ENCODE results near the gene IL17REL.

Gene IL17REL

DNA sequence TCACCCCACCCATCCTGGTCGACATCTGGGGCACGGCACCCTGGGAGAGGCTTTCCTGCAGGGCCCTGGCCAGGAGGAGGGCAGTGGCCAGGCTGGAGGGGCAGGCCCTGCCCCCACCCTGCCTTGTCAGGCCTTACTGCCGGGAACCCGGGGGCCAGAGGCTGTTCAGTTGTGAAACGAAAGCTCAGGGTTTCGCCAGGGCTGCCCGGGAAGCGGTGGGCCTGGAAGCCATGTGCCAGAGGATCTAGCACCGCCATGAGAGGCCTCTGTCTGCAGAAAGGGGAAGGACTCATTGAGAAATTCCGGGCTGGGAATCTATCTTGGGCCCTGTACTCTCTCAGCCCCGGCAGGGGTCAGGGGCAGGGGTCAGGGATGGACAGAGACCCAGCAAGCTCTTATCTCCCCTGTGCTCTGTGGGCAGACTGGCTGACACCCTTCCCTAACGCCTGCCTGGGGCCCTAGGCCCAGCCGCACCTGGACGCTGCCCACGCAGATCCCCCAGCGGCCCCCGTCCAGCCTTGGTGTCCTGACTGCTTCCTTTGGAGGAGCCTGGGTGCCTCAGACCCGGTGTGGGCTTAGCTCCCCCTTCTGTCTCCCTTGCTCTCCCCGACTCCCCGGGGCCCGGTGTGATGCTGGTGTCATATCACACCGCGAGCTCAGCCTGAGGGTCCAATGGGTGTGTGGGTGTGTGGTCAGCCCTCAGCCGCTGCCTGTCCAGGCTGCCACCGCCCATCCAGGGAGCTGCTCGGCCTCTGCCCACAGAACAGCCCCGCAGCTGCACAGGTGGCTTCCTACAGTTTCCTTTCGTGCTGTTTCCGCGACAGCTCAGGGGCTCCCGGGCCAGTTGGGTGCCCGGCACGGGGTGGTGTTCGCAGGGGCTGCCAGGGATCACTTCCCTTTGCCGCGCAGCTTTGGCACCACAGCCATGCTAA, 45.5 kb downstream of the IL17REL start:
- no peak for DNase-seq (ENCODE audit: low spot score)

DNA sequence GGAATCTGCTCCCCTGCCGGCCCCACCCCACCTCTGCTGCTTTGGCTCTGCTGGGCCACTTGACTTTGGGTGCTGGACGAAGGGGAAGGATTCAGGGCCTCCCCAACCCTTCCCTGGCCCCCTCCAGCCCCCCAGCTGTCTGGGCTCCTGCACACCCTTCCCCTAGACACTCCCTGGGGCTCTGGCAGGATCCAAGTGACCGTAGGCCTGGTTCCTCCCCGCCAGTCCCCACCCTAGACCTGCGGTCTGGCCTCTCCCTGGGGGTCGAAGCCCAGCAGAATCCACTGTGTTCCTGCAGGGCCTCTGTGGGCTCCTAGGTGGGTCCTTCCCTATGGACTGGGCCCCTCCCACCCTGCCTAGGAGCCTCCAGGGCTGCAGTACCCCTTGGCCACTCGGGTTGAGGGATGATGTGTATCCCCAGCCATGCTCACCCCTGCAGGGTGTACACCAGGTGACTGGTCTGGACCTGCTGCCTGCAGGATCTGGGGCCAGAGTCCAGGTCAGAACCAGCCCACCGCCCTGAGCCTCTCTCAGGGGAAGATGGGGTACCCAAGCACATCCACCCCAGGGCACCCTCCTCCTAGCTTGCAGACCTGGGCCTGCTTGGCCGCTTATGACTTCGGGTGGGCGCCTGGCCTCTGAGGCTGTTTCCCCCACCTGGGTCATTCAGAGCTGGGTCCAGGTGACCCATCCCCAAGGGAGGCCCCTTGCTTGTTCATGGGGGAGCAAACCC, 46.4 kb downstream of the IL17REL start:
- no peak for DNase-seq (ENCODE audit: low spot score)

- no peak for DNase-seq (ENCODE audit: low spot score)
Observed at GRCh38 chr22:49965091-49966040, 47.2 kb downstream of the IL17REL start.

DNA sequence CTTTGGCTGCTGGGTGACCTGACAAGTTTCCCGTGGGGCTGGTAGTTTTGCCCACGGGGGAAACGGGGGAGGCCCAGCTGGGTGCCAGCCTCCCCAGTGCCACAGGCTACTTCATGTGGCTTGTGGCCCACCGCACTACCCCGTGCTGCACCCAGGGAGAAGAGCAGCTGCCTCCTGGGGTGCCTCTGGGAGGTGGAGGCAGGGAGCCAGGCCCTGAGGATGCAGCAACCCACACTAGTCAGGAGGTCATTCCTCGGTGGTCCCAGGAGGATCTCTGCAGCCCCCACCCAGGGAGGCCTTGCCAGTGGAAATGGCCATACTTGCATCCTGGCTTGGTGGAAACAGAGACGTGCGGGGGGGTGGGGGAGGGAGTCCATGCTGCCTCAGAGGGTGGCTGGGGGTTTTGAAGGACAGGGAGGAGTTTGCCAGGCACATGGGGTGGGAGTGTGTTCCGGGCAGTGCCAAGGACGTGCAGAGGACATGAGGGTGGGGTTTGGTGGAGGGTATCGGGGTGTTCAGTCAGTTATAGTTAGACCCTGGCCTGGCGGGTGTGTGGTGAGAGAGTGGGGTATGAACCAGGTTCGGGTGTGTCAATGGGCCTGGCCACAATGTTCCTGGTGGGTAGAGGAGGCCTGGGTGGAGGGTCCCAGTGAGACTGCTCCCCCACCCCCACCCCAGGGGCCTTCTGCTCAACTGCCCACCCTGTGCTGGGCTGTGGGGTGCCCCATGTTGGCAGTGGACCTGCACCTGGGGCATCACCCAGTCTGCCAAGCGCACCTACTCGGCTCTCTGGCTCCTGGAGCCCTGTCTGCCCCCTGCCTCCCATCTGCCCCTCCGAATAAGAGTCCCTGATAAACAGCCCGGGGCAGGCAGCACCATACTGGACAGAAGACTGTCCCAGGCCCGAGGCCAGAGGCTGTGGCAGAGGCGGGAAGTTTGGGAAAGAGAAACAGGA, 48.2 kb downstream of the IL17REL start:
- DNase-seq (ENCODE audit: low spot score) = no peak

GRCh38 chr22:49963647-49964026, 48.9 kb downstream of the IL17REL start:
- DNase-seq (ENCODE audit: low spot score) = no peak

- no peak for DNase-seq (ENCODE audit: low spot score)
Observed at GRCh38 chr22:49962751-49963646, 49.6 kb downstream of the IL17REL start.

DNA sequence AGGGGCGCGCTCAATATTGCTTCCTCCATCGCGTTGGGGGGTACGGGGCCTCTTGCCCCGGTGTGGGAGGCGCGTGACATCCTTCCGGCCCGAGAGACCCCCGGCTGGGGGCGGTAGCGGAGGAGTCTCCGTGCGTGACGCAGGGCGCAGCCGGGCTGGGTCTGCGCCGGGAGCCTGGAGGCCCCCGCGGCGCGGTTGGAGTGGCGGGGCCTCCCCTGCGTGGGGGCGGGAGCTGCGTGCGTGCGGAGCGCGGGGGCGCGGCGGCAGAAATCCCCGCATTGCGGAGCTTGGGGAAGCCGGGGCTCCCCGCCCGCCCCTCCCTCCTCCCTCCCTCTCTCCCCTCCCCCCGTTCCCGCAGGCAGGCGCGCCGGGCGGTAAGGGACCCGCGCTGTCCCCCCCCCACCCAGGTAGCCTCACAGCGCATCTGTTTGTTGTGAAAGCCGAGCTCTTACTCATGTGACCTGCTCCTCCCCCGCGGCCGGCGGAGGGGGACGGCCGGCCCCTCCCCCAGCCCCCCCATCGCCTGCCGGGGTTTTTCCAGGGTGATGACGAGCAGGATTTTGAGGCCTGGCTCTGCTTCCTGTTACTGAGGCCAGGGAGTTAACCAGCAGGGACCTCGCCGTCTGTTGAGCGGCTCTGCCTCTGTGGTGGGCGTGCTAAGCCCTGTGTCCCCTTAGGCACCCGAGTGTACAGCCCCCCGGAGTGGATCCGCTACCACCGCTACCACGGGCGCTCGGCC, 50.4 kb downstream of the IL17REL start:
- DNase-seq (ENCODE audit: low spot score) = peak; percentile 49

DNA sequence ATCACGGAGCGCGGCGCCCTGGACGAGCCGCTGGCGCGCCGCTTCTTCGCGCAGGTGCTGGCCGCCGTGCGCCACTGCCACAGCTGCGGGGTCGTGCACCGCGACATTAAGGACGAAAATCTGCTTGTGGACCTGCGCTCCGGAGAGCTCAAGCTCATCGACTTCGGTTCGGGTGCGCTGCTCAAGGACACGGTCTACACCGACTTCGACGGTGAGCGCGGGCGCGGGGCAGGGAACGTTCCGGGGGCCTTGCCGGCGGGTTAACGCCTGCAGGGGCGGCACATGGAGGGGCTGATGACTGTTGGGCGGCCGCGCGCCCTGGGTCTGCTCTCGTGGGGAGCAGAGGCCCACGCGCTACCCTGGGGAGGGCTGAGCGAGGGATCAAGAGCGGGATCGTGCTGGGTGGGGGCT, 51.0 kb downstream of the IL17REL start:
- DNase-seq (ENCODE audit: low spot score) = peak; percentile 50

DNA sequence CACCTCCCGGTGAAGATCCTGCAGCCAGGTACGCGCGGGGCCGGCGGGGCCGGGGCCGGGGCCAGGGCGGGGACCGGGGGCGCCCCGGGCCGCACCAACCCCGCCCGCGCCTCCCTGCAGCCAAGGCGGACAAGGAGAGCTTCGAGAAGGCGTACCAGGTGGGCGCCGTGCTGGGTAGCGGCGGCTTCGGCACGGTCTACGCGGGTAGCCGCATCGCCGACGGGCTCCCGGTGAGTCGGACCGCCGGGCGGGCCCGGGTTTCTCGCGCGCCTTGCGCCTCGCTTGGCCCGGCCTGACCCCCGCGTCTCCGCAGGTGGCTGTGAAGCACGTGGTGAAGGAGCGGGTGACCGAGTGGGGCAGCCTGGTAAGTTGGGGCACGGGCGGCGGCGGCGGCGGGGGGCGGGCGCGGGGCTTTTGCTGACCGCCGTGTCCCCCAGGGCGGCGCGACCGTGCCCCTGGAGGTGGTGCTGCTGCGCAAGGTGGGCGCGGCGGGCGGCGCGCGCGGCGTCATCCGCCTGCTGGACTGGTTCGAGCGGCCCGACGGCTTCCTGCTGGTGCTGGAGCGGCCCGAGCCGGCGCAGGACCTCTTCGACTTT, 51.5 kb downstream of the IL17REL start:
- no peak for DNase-seq (ENCODE audit: low spot score)

GRCh38 chr22:49960159-49961004, 52.2 kb downstream of the IL17REL start, which contains the start of gene PIM3:
Gene PIM3, plus strand, starts transcription at chr22:49960772. Its CDS starts 176 bp downstream, at chr22:49960948.
- DNase-seq (ENCODE audit: low spot score) = peak; percentile 96

- DNase-seq (ENCODE audit: low spot score) = no peak
Observed at GRCh38 chr22:49959782-49960158, 52.8 kb downstream of the IL17REL start.

GRCh38 chr22:49958931-49959781, 53.4 kb downstream of the IL17REL start:
- DNase-seq (ENCODE audit: low spot score) = no peak

DNA sequence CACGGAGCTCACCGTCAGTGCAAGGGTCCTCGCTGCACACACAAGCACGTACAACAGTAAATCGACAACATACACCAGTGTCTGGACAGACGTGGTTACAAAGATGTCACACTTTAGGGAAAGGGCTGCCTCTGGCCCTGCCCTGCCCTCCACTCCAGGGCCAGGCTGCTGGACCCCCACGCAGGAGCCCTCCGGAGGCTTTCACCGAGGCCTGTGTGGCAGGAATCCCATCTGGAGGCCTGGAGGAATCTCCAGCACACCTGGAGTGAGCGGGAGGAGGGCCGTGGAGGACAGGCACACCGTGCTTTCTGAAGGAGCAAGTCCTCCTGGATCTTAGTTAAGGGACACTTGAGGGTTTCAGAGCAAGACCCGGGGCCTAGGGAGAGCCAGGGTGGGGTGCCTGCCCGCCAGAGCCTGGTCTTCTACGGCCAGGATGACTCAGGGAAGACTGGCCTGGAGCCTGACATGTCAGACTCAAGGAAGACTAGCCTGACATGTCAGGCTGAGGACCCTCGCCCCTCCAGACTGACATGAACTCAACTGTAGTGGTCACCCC, 54.1 kb downstream of the IL17REL start:
- DNase-seq (ENCODE audit: low spot score) = no peak

DNA sequence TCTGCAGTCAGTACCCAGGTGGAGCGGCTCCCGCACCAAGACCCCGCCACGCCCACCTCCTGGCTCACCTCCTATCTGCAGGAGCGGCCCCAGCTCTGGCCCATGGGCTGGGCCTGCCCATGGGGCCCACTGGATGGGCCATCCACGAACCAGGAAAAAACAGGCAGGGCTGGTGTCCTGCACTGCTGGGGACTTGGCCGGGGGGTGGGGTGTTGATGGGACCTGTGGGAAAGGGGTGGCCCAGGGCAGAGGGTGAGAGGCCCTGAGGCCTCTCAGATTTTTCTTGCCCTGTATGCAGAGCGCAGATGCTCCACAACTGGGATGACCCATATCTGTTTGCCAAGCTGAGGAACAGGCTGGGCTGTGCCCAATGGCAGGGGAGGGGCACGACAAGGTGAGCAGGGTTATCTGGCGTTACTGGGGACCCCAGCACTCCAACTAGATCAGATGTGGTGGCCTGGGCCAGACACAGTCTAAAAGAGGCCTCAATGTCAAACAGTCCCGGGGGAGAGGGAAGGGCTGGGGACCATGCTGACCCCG, 54.7 kb downstream of the IL17REL start:
- no peak for DNase-seq (ENCODE audit: low spot score)

DNA sequence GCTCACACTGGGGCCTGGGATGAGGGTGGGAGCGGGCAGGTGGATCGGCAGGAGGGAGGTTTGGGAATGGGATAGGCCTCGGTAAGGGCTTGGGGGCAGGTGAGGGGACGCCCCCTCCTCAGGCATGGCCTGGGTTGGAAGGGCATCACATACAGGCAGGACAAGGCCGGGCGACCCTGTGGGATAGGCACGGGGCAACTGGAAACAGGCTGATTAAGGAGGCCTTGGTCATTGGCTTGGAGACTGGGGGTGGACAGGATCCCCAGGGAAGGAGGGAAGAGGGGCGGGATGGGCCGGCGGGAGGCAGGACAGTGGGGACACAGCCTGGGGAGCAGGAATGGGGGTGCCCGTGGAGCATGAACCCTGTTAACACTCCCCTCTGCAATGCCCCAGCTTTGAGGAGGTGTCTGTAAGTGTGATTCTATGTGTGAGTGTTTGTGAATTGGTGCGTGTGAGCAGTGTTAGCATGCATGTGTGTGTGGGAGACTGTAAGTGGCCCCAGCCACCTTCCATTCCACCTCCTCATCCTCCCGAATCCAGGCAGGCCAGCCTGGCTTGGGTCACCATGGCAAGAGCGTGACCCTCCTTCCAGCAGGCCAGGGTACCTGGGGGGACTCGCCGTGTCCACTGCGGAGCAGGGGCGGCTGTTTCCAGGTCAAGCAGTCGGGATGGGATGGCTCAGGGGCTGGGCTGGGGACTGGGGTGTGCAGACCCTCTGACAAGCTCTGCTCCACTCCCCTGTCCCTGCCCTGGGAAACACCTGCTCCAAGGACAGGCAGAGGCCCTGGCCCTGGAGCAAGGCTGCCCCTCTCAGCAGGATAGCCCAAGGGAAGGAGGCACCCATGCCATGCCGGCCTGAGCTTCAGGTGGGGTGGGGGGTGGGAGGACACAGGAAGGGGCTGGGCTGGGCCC, 55.4 kb downstream of the IL17REL start:
- DNase-seq (ENCODE audit: low spot score) = no peak

Data from NAMALWA (cell line).